Psoas muscle (tissue), 8 donors: ENCODE results near the gene SEC24D. TPM values are rescaled to one million over a fixed set of nuclear protein-coding genes. Genes with fewer than 3 reads are reported as not detected.

Experiments
- ATAC-seq, 4 donors: fragments of 200-7000 bp; cut with Tn5 transposase; one replicate each; pipeline ENCODE4 v1.9.1; 2020; ENCODE audit warnings: moderate library complexity in 3 of 4, mild to moderate bottlenecking in 2 of 4
- DNase-seq, 2 donors: peaks; one replicate each; pipeline ENCODE4 v3.0.0-alpha.2; 2020
- H3K27ac ChIP-seq: fragments of 200-600 bp; one replicate; pipeline ENCODE4 v1.8.0; 2022
- H3K27me3 ChIP-seq, 3 donors: fragments of 200-600 bp in 1 of 3; one replicate each; pipeline versions ENCODE4 v1.6.1 to v1.8.0; 2013 to 2022; ENCODE audit warnings: low read length in 2 of 3, mild to moderate bottlenecking in 2 of 3, moderate library complexity in 1 of 3; ENCODE audit not compliant: insufficient read depth in 3 of 3
- H3K36me3 ChIP-seq, 2 donors: fragments of 200-600 bp in 1 of 2; one replicate each; pipeline versions ENCODE4 v1.6.1 to v1.8.0; 2013 to 2022; ENCODE audit warnings: low read depth in 1 of 2, mild to moderate bottlenecking in 1 of 2, moderate library complexity in 1 of 2; ENCODE audit not compliant: insufficient read depth in 1 of 2
- H3K4me1 ChIP-seq: fragments of 200-600 bp; one replicate; pipeline ENCODE4 v1.8.0; 2022
- H3K4me3 ChIP-seq: fragments of 200-600 bp; one replicate; pipeline ENCODE4 v1.8.0; 2022; ENCODE audit warnings: mild to moderate bottlenecking
- H3K9me3 ChIP-seq: fragments of 200-600 bp; one replicate; pipeline ENCODE4 v1.8.0; 2022
- WGBS, 3 donors: extraction: QIAGEN DNeasy Blood & Tissue Kit; methylation state at CpG; one replicate each; pipeline versions ENCODE4 v1.1.6 to v1.1.7; 2013; 5-methylcytosine and 5-hydroxymethylcytosine counted together
- intact Hi-C, 2 donors: fragments of 100-400 bp; cut with DNase I; formaldehyde crosslinking; loops; one replicate each; pipeline versions ENCODE4 v1.11.0 to v1.14.2; 2022
- polyA plus RNA-seq, 3 donors: library from polyadenylated mRNA; stranded (reverse); fragments of 200-250 nt; gene quantifications; one replicate each; pipeline ENCODE4 v1.2.3, GENCODE V29; 2013
- total RNA-seq, 4 donors: library from RNA; stranded (reverse); fragmentation: NEBNext Ultra II Directional in 2 of 4; extraction: Animal tissue kit (Norgen Biotek cat#: 25700) in 2 of 4; gene quantifications; one replicate each; pipeline versions ENCODE4 v1.2.1 to v1.2.4, GENCODE V29; 2021 to 2023
- TF ChIP-seq, protein P1 (sequence below): fragments of 200-600 bp; IDR thresholded peaks from one replicate; pipeline ENCODE4 v1.8.0; 2022; ENCODE audit warnings: antibody characterized with exemption
- donor health status: healthy with polysubstance abuse.
- donor health status: DM: no; HTN: no; CAD: no; lungs with moderate emphysema.
- donor health status: Bipolar disorder and iron deficiency.
- donor health status: healthy.
- donor health status: DM: yes; HTN: yes; CAD: no.
- donor health status: DM: no; HTN: no; CAD: no.
- donor health status: DM: no; HTN: no; CAD: no.
- donor health status: DM: yes; HTN: yes; CAD: no.

The SEC24D gene
- total and polyA plus RNA-seq, 7 donors: 2.4 to 13.7 (median 5.9) TPM

DNA sequence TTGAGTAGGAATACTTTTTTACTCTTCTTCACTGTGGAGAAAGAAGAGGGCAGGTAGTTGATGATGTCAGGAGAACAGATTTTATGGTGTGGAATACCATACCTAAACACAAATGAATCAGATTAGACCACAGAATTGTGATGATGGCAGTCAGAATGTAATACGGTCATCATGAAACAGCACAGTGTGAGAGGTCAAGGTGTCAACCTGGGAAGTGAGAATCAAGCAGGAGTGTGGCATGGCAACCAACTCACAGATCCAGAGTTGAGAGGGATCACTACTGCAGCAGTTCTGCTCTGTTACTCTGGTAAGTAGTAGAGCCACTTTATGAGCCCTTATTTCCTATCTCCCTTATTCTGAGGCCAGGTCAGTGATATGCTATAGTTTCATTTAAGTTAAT lies 123.1 kb downstream of the SEC24D start:
- intact Hi-C loops: loop anchor here in 1 of 2 donors (10.0 kb wide), 1 partner anchor 792 kb away; no protein-coding TSS in a partner anchor
- TF ChIP-seq, protein P1, sequence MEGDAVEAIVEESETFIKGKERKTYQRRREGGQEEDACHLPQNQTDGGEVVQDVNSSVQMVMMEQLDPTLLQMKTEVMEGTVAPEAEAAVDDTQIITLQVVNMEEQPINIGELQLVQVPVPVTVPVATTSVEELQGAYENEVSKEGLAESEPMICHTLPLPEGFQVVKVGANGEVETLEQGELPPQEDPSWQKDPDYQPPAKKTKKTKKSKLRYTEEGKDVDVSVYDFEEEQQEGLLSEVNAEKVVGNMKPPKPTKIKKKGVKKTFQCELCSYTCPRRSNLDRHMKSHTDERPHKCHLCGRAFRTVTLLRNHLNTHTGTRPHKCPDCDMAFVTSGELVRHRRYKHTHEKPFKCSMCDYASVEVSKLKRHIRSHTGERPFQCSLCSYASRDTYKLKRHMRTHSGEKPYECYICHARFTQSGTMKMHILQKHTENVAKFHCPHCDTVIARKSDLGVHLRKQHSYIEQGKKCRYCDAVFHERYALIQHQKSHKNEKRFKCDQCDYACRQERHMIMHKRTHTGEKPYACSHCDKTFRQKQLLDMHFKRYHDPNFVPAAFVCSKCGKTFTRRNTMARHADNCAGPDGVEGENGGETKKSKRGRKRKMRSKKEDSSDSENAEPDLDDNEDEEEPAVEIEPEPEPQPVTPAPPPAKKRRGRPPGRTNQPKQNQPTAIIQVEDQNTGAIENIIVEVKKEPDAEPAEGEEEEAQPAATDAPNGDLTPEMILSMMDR: no peak
- no peak for ATAC-seq
- no peaks in the 10 kb centered on the region for H3K9me3 ChIP-seq
- no peak overlapping the region for H3K4me3 ChIP-seq
- 86 to 92% (median 91%) methylated on average over 1 of the region's 1 CpG for WGBS, 3 donors
- no peaks in the 10 kb centered on the region for H3K27me3 ChIP-seq
- H3K27ac ChIP-seq: no peak overlapping the region
- peaks cover 4 to 79% of the 10 kb centered on the region in 2 donors for H3K36me3 ChIP-seq
- no peaks in the 10 kb centered on the region for H3K4me1 ChIP-seq
- no peak for DNase-seq

DNA sequence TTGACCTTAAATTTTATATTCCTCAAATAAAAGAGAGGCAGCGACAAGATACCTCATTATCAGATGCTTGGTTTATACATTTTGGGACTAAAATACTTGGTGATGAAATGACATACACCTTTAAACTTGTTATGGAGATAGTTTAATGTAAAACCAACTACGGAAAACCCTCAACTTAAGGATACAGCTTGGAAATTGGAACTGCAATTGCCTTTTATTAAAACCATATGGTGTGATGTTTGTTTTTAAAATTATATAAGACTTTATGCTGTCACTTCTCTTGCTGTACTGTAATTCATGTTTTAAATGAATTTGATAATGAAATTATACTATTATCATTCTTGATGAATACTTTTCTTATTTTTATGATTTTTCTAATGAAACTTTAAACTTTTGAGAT lies 124.9 kb downstream of the SEC24D start:
- Histone ChIP-seq H3K27ac (no peak overlapping the region), H3K27me3 (no peaks in the 10 kb centered on the region), H3K36me3 (peaks cover 6 to 94% of the 10 kb centered on the region in 2 donors), H3K4me1 (no peaks in the 10 kb centered on the region), H3K4me3 (no peak overlapping the region), H3K9me3 (no peaks in the 10 kb centered on the region)
- intact Hi-C loops: loop anchor here in 1 of 2 donors (10.0 kb wide), 1 partner anchor 794 kb away; no protein-coding TSS in a partner anchor
- TF ChIP-seq, protein P1: no peak
- 90 to 97% (median 92%) methylated on average over 2 of the region's 2 CpGs for WGBS, 3 donors
- no peak for DNase-seq
- ATAC-seq: no peak

DNA sequence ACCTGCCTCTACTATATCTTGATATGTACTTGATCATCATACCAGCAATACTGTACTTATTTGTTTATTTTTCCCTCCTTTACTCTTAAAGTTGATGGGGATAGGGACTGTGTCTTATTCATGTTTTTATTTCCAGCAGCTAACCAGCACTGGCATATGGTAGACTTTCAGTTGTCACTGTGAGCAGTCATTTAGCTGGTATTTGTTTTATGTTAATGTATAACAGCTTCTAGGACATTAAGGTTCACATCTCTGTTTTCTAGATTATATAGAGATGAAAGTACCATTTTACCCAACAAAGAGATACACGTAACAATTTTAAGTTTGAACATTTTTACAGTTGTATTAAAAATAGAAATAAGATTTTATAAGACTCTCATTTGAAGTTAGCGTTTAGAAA lies 132.8 kb downstream of the SEC24D start:
- intact Hi-C loops: no loop called here
- DNase-seq: no peak
- WGBS, 3 donors: 49 to 98% (median 96%) methylated on average over 2 of the region's 2 CpGs
- Histone ChIP-seq H3K27ac (no peak overlapping the region), H3K36me3 (peaks cover 12 to 98% of the 10 kb centered on the region in 2 donors), H3K4me3 (no peak overlapping the region), H3K27me3 (no peaks in the 10 kb centered on the region), H3K9me3 (no peaks in the 10 kb centered on the region), H3K4me1 (no peaks in the 10 kb centered on the region)
- TF ChIP-seq, protein P1: no peak
- ATAC-seq: no peak

DNA sequence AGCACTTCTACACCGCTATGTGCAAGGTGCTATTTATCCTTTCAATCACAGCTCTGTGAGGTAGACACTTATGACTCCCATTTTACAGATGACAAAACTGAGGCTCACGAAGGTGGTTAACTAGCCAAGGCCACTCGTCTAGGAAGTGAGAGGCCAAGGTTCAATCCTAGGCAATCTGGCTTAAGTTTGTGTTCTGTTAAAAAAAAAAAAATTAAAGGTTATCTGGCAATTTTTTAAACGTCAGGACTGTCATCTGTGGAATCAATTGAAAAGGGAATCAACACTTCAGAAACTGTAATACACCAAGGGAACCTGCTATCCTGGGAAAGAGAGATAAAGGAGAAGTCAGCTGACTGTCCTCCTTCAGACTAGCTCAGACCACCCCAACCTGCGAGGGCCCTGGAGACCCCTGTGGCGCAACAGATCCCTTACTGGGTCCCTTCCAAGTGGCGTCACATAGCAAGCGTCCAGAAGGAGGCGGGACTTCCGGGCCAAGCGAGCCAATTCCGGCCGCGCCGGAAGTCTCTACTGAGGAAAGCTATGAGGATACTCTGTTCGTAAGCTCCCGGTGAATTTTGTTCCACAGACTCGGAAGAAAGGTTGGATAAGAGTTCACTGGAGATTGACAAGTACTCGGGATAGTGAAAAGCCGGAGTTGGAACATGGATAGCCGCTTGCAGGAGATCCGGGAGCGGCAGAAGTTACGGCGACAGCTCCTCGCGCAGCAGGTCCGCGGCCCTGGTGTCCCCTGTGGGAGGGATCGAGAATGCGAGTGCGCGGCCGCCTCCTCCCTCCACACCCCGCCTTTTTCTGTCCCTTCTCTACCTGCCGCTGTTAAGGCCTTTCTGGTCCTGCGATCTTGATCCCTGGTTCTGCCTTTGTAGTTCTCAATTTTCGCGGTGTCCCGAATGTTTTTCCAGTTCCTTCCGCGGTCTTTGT lies 150.8 kb downstream of the SEC24D start, which contains the start of gene METTL14:
Gene METTL14, plus strand, starts transcription at position 520 of the 939 bp plus-strand sequence. Its CDS starts 143 bp downstream, at position 663.
- peaks cover 18% of the 10 kb centered on the region for H3K4me1 ChIP-seq
- peak within 1 kb of the TSS; percentile 88 for H3K4me3 ChIP-seq
- intact Hi-C loops: loop anchor here in 1 of 2 donors (5.0 kb wide), 1 partner anchor 403 kb away; no protein-coding TSS in a partner anchor
- ATAC-seq (peak; percentile 97 to 99 (median 98)), DNase-seq (peak; percentile 92 to 96)
- no peaks in the 10 kb centered on the region for H3K27me3 ChIP-seq
- peak within 1 kb of the TSS; percentile 94 for H3K27ac ChIP-seq
- 4 to 5% (median 4%) methylated on average over 42 of the region's 42 CpGs for WGBS, 3 donors
- TF ChIP-seq, protein P1: peak; percentile 15
- H3K9me3 ChIP-seq: no peaks in the 10 kb centered on the region
- peaks cover 0 to 24% of the 10 kb centered on the region in 2 donors for H3K36me3 ChIP-seq
